Measurements from ENCODE around the gene NR1H4. TPM values are rescaled to one million over a fixed set of nuclear protein-coding genes. Genes with fewer than 3 reads are reported as not detected.

Gene NR1H4
- total and polyA plus RNA-seq, 2 donors from 2014 or later = 42.2 to 62.6 TPM

DNA sequence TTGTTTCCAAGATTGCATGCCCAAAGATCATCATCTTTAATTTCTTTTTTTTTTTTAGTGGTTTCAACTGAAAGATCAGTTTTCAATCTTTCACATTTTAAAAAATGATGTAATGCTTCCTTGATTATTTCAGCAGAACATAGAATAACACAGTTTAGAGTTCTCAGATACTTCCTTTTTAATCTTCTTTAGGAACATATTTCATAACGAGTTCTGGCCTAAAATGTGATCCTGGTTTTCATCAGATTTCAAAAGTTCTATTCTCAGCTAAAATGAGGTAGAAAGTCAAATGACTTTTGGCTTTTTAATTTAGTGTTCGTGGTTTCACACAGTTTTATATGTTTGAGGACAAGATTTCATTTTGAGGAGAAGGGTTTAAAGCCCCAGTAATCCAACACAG, 40.0 kb upstream of the NR1H4 start:
- TF ChIP-seq, protein P1, sequence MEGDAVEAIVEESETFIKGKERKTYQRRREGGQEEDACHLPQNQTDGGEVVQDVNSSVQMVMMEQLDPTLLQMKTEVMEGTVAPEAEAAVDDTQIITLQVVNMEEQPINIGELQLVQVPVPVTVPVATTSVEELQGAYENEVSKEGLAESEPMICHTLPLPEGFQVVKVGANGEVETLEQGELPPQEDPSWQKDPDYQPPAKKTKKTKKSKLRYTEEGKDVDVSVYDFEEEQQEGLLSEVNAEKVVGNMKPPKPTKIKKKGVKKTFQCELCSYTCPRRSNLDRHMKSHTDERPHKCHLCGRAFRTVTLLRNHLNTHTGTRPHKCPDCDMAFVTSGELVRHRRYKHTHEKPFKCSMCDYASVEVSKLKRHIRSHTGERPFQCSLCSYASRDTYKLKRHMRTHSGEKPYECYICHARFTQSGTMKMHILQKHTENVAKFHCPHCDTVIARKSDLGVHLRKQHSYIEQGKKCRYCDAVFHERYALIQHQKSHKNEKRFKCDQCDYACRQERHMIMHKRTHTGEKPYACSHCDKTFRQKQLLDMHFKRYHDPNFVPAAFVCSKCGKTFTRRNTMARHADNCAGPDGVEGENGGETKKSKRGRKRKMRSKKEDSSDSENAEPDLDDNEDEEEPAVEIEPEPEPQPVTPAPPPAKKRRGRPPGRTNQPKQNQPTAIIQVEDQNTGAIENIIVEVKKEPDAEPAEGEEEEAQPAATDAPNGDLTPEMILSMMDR (IDR thresholded peaks at IDR 0.05; ENCODE audit: borderline replicate concordance, extremely low read depth, insufficient read depth) = no peak
- Histone ChIP-seq H3K36me3 (ENCODE audit: control insufficient read depth in 2 of 3, insufficient read depth in 3 of 3, low read length in 3 of 3) (no peaks in the 10 kb centered on the region), H3K4me3 (ENCODE audit: low read length in 3 of 3) (no peak overlapping the region), H3K27me3 (ENCODE audit: control insufficient read depth, insufficient read depth, low read length) (no peaks in the 10 kb centered on the region), H3K4me1 (ENCODE audit: control insufficient read depth in 2 of 3, insufficient read depth in 2 of 3, low read depth in 1 of 3, low read length in 3 of 3) (peaks cover 0 to 12% (median 0%) of the 10 kb centered on the region in 3 donors), H3K9ac (ENCODE audit: low read length in 3 of 3) (no peak overlapping the region), H3K9me3 (ENCODE audit: control insufficient read depth in 2 of 3, insufficient read depth in 1 of 3, low read length in 3 of 3) (no peaks in the 10 kb centered on the region), H3K27ac (ENCODE audit: low read depth in 2 of 2, low read length in 2 of 2) (no peak overlapping the region)
- intact Hi-C loops (cut with DNase I) = no loop called here
- no peak for DNase-seq
- FAIRE-seq = no peak

DNA sequence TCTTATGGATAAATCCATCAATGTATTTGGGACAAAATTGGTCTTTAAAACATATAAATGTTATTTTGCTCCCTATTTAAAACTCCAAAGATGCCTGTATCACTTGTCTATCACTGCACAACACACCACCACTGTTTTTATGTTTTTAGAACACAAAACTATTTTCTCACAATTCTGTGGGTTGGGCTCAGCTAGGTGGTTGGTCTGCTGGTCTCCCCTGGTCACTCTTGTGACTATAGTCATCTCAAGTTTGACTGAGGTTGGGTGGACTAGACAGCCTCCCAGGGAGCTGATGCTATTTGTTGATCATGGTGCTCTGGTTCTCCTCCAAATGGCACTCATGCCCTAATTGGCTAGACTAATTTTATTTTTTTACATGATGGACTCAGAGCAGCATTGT, 39.5 kb upstream of the NR1H4 start:
- TF ChIP-seq, protein P1 (IDR thresholded peaks at IDR 0.05; ENCODE audit: borderline replicate concordance, extremely low read depth, insufficient read depth) = no peak
- Histone ChIP-seq H3K4me3 (ENCODE audit: low read length in 3 of 3) (no peak overlapping the region), H3K9me3 (ENCODE audit: control insufficient read depth in 2 of 3, insufficient read depth in 1 of 3, low read length in 3 of 3) (no peaks in the 10 kb centered on the region), H3K27ac (ENCODE audit: low read depth in 2 of 2, low read length in 2 of 2) (no peak overlapping the region), H3K4me1 (ENCODE audit: control insufficient read depth in 2 of 3, insufficient read depth in 2 of 3, low read depth in 1 of 3, low read length in 3 of 3) (peaks cover 0 to 12% (median 0%) of the 10 kb centered on the region in 3 donors), H3K9ac (ENCODE audit: low read length in 3 of 3) (no peak overlapping the region), H3K27me3 (ENCODE audit: control insufficient read depth, insufficient read depth, low read length) (no peaks in the 10 kb centered on the region), H3K36me3 (ENCODE audit: control insufficient read depth in 2 of 3, insufficient read depth in 3 of 3, low read length in 3 of 3) (no peaks in the 10 kb centered on the region)
- intact Hi-C loops (cut with DNase I) = no loop called here
- no peak for DNase-seq
- FAIRE-seq = no peak

DNA sequence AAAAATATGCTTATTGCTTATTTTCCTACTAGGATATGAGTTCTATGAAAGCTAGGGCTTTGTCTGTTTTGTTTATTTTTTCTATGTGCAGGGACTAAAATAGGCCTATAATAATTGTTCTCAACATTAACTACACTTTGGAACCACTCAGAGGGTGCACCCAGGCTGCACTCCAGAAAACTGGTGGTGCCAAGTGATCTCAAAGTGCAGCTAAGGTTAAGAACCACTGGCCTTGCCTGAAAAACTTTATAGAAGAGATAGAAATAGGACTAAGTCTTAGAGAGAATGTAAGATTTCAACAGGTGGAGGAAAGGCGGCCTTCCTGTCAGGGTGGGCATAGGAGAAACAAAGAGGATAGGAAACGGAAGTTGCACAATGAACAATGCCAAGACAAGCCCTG, 37.7 kb upstream of the NR1H4 start:
- DNase-seq (no peak), FAIRE-seq (no peak)
- H3K27ac ChIP-seq (ENCODE audit: low read depth in 2 of 2, low read length in 2 of 2) = peak overlapping the region in 1 of 2 donors; percentile 23
- no peaks in the 10 kb centered on the region for H3K27me3 ChIP-seq (ENCODE audit: control insufficient read depth, insufficient read depth, low read length)
- H3K9ac ChIP-seq (ENCODE audit: low read length in 3 of 3) = no peak overlapping the region
- H3K4me3 ChIP-seq (ENCODE audit: low read length in 3 of 3) = no peak overlapping the region
- no peaks in the 10 kb centered on the region for H3K9me3 ChIP-seq (ENCODE audit: control insufficient read depth in 2 of 3, insufficient read depth in 1 of 3, low read length in 3 of 3)
- TF ChIP-seq, protein P1 (IDR thresholded peaks at IDR 0.05; ENCODE audit: borderline replicate concordance, extremely low read depth, insufficient read depth) = no peak
- H3K4me1 ChIP-seq (ENCODE audit: control insufficient read depth in 2 of 3, insufficient read depth in 2 of 3, low read depth in 1 of 3, low read length in 3 of 3) = peaks cover 0 to 12% (median 0%) of the 10 kb centered on the region in 3 donors
- H3K36me3 ChIP-seq (ENCODE audit: control insufficient read depth in 2 of 3, insufficient read depth in 3 of 3, low read length in 3 of 3) = no peaks in the 10 kb centered on the region
- intact Hi-C loops (cut with DNase I) = no loop called here
